ENCODE data around the gene ZC3H10.

ZC3H10 gene

DNA sequence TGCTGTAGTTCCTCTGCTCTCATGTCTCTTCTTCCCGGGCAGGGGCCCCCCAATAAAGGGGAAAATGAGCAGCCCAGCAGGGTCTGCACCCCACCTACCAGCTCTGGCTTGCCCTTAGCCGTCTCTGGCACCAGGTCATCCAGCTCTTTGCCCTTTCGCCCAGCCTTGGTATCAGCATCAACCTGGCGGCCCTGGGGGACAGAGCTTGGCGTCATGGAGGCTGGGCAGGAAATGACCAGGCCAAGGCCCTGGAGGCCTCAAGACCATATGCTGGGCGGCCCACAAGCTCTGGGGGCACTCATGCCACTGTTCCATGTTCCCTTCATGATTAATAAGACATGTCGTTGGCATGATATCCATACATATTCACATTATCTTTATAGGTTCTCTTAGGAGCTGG is 54.8 kb downstream of the ZC3H10 start:
- Mint-ChIP-seq H3K4me3 (no peak overlapping the region), H3K9me3 (no peaks in the 10 kb centered on the region), H3K36me3 (ENCODE audit: low read depth) (peaks cover 61% of the 10 kb centered on the region), H3K27me3 (ENCODE audit: low read depth) (no peaks in the 10 kb centered on the region), H3K4me1 (ENCODE audit: low read depth) (no peaks in the 10 kb centered on the region), H3K27ac (no peak overlapping the region)
- no peak for DNase-seq (ENCODE audit: low spot score)

All from T-helper 2 cell treated with Interferon-gamma antibody and Interleukin-4, amounts not matched to agents 5 μg/mL and 100 μg/mL, for 36 hours (primary cell).